BLaER1 treated with 17β-estradiol and CSF1 and Interleukin-3, amounts not matched to agents 10 nM and 100 nM (cell line): ENCODE data around the gene KLHDC3.

Experiments used
- H3K27ac ChIP-seq, 11 experiments: shearing (Covaris generic); formaldehyde crosslinking; 2 replicates each; pipeline ENCODE4 v1.8.1; 2022
- H3K27me3 ChIP-seq, 11 experiments: shearing (Covaris generic); formaldehyde crosslinking; 2 replicates each; pipeline ENCODE4 v1.8.1; 2022
- H3K36me3 ChIP-seq, 11 experiments: shearing (Covaris generic); formaldehyde crosslinking; 2 replicates each; pipeline ENCODE4 v1.8.1; 2022
- H3K4me1 ChIP-seq, 10 experiments: shearing (Covaris generic); formaldehyde crosslinking; 2 replicates each; pipeline ENCODE4 v1.8.1; 2022
- H3K4me2 ChIP-seq, 11 experiments: shearing (Covaris generic); formaldehyde crosslinking; 2 replicates each; pipeline ENCODE4 v1.8.1; 2022
- H3K4me3 ChIP-seq, 10 experiments: shearing (Covaris generic); formaldehyde crosslinking; 2 replicates each; pipeline ENCODE4 v1.8.1; 2022
- H3K9ac ChIP-seq, 11 experiments: shearing (Covaris generic); formaldehyde crosslinking; 2 replicates each; pipeline ENCODE4 v1.8.1; 2022
- H3K9me3 ChIP-seq, 11 experiments: shearing (Covaris generic); formaldehyde crosslinking; replicated peaks in 1 of 11; 2 replicates each; pipeline ENCODE4 v1.8.1; 2022
- H4K20me1 ChIP-seq, 11 experiments: shearing (Covaris generic); formaldehyde crosslinking; 2 replicates each; pipeline ENCODE4 v1.8.1; 2022
- Cebpa-rat ChIP-seq, 11 experiments: shearing (Covaris generic); IDR thresholded peaks; 2 replicates each; pipeline ENCODE4 v1.8.1; 2022

Gene KLHDC3

GRCh38 chr6:43026365-43026764 is 12.3 kb downstream of the KLHDC3 start:
- Histone ChIP-seq H3K4me1 (peaks cover 11 to 29% (median 22%) of the 10 kb centered on the region in 10 experiments), H3K27me3 (no peaks in the 10 kb centered on the region), H4K20me1 (peaks cover 0 to 74% (median 34%) of the 10 kb centered on the region in 11 experiments; a peak in 15 of 22 replicates), H3K4me2 (no peak overlapping the region), H3K36me3 (peaks cover 62 to 88% (median 82%) of the 10 kb centered on the region in 11 experiments), H3K4me3 (no peak overlapping the region), H3K9me3 (no peaks in the 10 kb centered on the region), H3K9ac (peak overlapping the region in 1 of 11 experiments; percentile 1; a peak in 1 of 22 replicates), H3K27ac (peak overlapping the region in 1 of 11 experiments; percentile 6; a peak in 1 of 22 replicates)
- no peak for TF ChIP-seq Cebpa-rat (IDR thresholded peaks at IDR 0.05)

- no peak overlapping the region for H3K9ac ChIP-seq
- no peak overlapping the region for H3K4me2 ChIP-seq
- H3K9me3 ChIP-seq, result no peaks in the 10 kb centered on the region
- no peak overlapping the region for H3K4me3 ChIP-seq
- H3K4me1 ChIP-seq, result peaks cover 0 to 12% (median 5%) of the 10 kb centered on the region in 10 experiments; a peak in 7 of 20 replicates
- H4K20me1 ChIP-seq, result peaks cover 0 to 82% (median 26%) of the 10 kb centered on the region in 11 experiments; a peak in 16 of 22 replicates
- H3K36me3 ChIP-seq, result peaks cover 88 to 100% (median 98%) of the 10 kb centered on the region in 11 experiments
- no peaks in the 10 kb centered on the region for H3K27me3 ChIP-seq
- no peak for TF ChIP-seq Cebpa-rat (IDR thresholded peaks at IDR 0.05)
- H3K27ac ChIP-seq, result no peak overlapping the region
Observed at GRCh38 chr6:43029120-43029519, 15.1 kb downstream of the KLHDC3 start.

- H3K36me3 ChIP-seq, result peaks cover 77 to 100% (median 95%) of the 10 kb centered on the region in 11 experiments
- no peak for TF ChIP-seq Cebpa-rat (IDR thresholded peaks at IDR 0.05)
Observed at GRCh38 chr6:43032326-43032725, 18.3 kb downstream of the KLHDC3 start.

GRCh38 chr6:43033496-43034189 is 19.6 kb downstream of the KLHDC3 start:
- peaks cover 77 to 100% (median 95%) of the 10 kb centered on the region in 11 experiments for H3K36me3 ChIP-seq
- no peak overlapping the region for H3K27ac ChIP-seq
- H3K9ac ChIP-seq, result no peak overlapping the region
- no peak for TF ChIP-seq Cebpa-rat (IDR thresholded peaks at IDR 0.05)
- no peak overlapping the region for H3K4me3 ChIP-seq
- no peak overlapping the region for H3K4me2 ChIP-seq
- H3K27me3 ChIP-seq, result no peaks in the 10 kb centered on the region
- H3K4me1 ChIP-seq, result no peaks in the 10 kb centered on the region
- no peaks in the 10 kb centered on the region for H3K9me3 ChIP-seq
- peaks cover 0 to 74% (median 26%) of the 10 kb centered on the region in 11 experiments; a peak in 16 of 22 replicates for H4K20me1 ChIP-seq

More at GRCh38 chr6:43032326-43032725, 18.3 kb downstream of the KLHDC3 start:
- H3K4me1 ChIP-seq, result no peaks in the 10 kb centered on the region
- H3K9ac ChIP-seq, result no peak overlapping the region
- peaks cover 0 to 71% (median 26%) of the 10 kb centered on the region in 11 experiments; a peak in 16 of 22 replicates for H4K20me1 ChIP-seq
- no peak overlapping the region for H3K27ac ChIP-seq
- H3K4me2 ChIP-seq, result no peak overlapping the region
- no peak overlapping the region for H3K4me3 ChIP-seq
- no peaks in the 10 kb centered on the region for H3K27me3 ChIP-seq
- H3K9me3 ChIP-seq, result no peaks in the 10 kb centered on the region

- no peak for TF ChIP-seq Cebpa-rat (IDR thresholded peaks at IDR 0.05)
- Histone ChIP-seq H3K27me3 (no peaks in the 10 kb centered on the region), H3K9ac (no peak overlapping the region), H3K27ac (no peak overlapping the region), H3K4me2 (no peak overlapping the region), H4K20me1 (peaks cover 0 to 72% (median 22%) of the 10 kb centered on the region in 11 experiments; a peak in 16 of 22 replicates), H3K4me3 (no peak overlapping the region), H3K4me1 (no peaks in the 10 kb centered on the region), H3K9me3 (no peaks in the 10 kb centered on the region), H3K36me3 (peaks cover 77 to 100% (median 95%) of the 10 kb centered on the region in 11 experiments)
Observed at GRCh38 chr6:43034190-43034525, 20.1 kb downstream of the KLHDC3 start.

- Histone ChIP-seq H3K27ac (no peak overlapping the region), H3K4me3 (no peak overlapping the region), H3K4me2 (no peak overlapping the region), H3K36me3 (peaks cover 76 to 100% (median 94%) of the 10 kb centered on the region in 11 experiments), H3K9me3 (no peaks in the 10 kb centered on the region), H3K4me1 (no peaks in the 10 kb centered on the region), H3K27me3 (no peaks in the 10 kb centered on the region), H4K20me1 (peaks cover 0 to 63% (median 20%) of the 10 kb centered on the region in 11 experiments; a peak in 14 of 22 replicates), H3K9ac (no peak overlapping the region; a peak in 1 of 22 replicates)
- no peak for TF ChIP-seq Cebpa-rat (IDR thresholded peaks at IDR 0.05)
Observed at GRCh38 chr6:43035495-43036194, 21.6 kb downstream of the KLHDC3 start.

- Histone ChIP-seq H3K9ac (no peak overlapping the region), H3K9me3 (no peaks in the 10 kb centered on the region), H3K4me1 (no peaks in the 10 kb centered on the region; a peak in 1 of 20 replicates), H3K4me3 (no peak overlapping the region), H3K27me3 (no peaks in the 10 kb centered on the region), H3K4me2 (no peak overlapping the region), H3K36me3 (peaks cover 69 to 97% (median 90%) of the 10 kb centered on the region in 11 experiments), H4K20me1 (peaks cover 0 to 62% (median 20%) of the 10 kb centered on the region in 11 experiments; a peak in 14 of 22 replicates), H3K27ac (no peak overlapping the region)
- TF ChIP-seq Cebpa-rat (IDR thresholded peaks at IDR 0.05), result no peak
Observed at GRCh38 chr6:43036712-43037111, 22.7 kb downstream of the KLHDC3 start.

GRCh38 chr6:43037197-43037596 is 23.1 kb downstream of the KLHDC3 start:
- no peak for TF ChIP-seq Cebpa-rat (IDR thresholded peaks at IDR 0.05)
- Histone ChIP-seq H4K20me1 (peaks cover 0 to 58% (median 16%) of the 10 kb centered on the region in 11 experiments; a peak in 14 of 22 replicates), H3K27ac (no peak overlapping the region), H3K4me1 (peaks cover 0 to 4% (median 0%) of the 10 kb centered on the region in 10 experiments; a peak in 4 of 20 replicates), H3K9me3 (no peaks in the 10 kb centered on the region), H3K4me2 (no peak overlapping the region), H3K9ac (no peak overlapping the region), H3K4me3 (no peak overlapping the region), H3K27me3 (no peaks in the 10 kb centered on the region), H3K36me3 (peaks cover 64 to 94% (median 87%) of the 10 kb centered on the region in 11 experiments)

GRCh38 chr6:43037706-43038105 is 23.7 kb downstream of the KLHDC3 start:
- no peaks in the 10 kb centered on the region for H3K27me3 ChIP-seq
- peaks cover 0 to 7% (median 0%) of the 10 kb centered on the region in 10 experiments; a peak in 4 of 20 replicates for H3K4me1 ChIP-seq
- TF ChIP-seq Cebpa-rat (IDR thresholded peaks at IDR 0.05), result no peak
- H3K36me3 ChIP-seq, result peaks cover 60 to 94% (median 86%) of the 10 kb centered on the region in 11 experiments
- no peak overlapping the region for H3K4me2 ChIP-seq
- H4K20me1 ChIP-seq, result peaks cover 0 to 52% (median 16%) of the 10 kb centered on the region in 11 experiments; a peak in 12 of 22 replicates
- H3K9me3 ChIP-seq, result no peaks in the 10 kb centered on the region
- H3K9ac ChIP-seq, result no peak overlapping the region
- no peak overlapping the region for H3K27ac ChIP-seq
- no peak overlapping the region for H3K4me3 ChIP-seq
